RWPE2 (cell line): ENCODE measurements around the gene AHCYL2.

ENCODE experiments used
- ATAC-seq: fragments of 200-7000 bp; cut with Tn5 transposase; 3 replicates; pipeline ENCODE4 v1.9.1; 2021; ENCODE audit warnings: low read depth
- DNase-seq: peaks from one replicate; pipeline ENCODE4 v3.0.0-alpha.2; 2020; ENCODE audit warnings: low spot score
- H3K27ac ChIP-seq: fragments of 450-650 bp; 2 replicates; pipeline ENCODE4 v1.5.1; 2017; ENCODE audit warnings: mild to moderate bottlenecking; ENCODE audit not compliant: poor library complexity, severe bottlenecking
- H3K27me3 ChIP-seq: fragments of 250-450 bp; sonication (Bioruptor Pico); 2 replicates; pipeline ENCODE4 v1.5.1; 2021; ENCODE audit warnings: mild to moderate bottlenecking, moderate library complexity; ENCODE audit not compliant: insufficient read depth, poor library complexity, severe bottlenecking
- H3K36me3 ChIP-seq: fragments of 250-450 bp; sonication (Bioruptor Pico); 2 replicates; pipeline ENCODE4 v1.5.1; 2020; ENCODE audit warnings: low read depth, mild to moderate bottlenecking, moderate library complexity
- H3K4me1 ChIP-seq: fragments of 250-450 bp; sonication (Bioruptor Pico); 2 replicates; pipeline ENCODE4 v1.5.1; 2021; ENCODE audit warnings: mild to moderate bottlenecking, moderate library complexity; ENCODE audit not compliant: insufficient read depth, poor library complexity, severe bottlenecking
- H3K4me3 ChIP-seq: fragments of 250-450 bp; sonication (Bioruptor Pico); 2 replicates; pipeline ENCODE4 v1.5.1; 2021; ENCODE audit warnings: mild to moderate bottlenecking, moderate library complexity; ENCODE audit not compliant: severe bottlenecking
- H3K9me3 ChIP-seq: fragments of 250-450 bp; sonication (Bioruptor Pico); 2 replicates; pipeline ENCODE4 v1.5.1; 2021; ENCODE audit warnings: mild to moderate bottlenecking, moderate library complexity; ENCODE audit not compliant: severe bottlenecking
- CTCF ChIP-seq: fragments of 450-650 bp; IDR thresholded peaks from one replicate; pipeline ENCODE4 v1.5.1; 2017; ENCODE audit warnings: mild to moderate bottlenecking, moderate library complexity; ENCODE audit not compliant: poor library complexity, severe bottlenecking

AHCYL2 gene

GRCh38 chr7:129422727-129423126, 197.9 kb downstream of the AHCYL2 start:
- Histone ChIP-seq H3K4me1 (no peaks in the 10 kb centered on the region), H3K4me3 (no peak overlapping the region), H3K36me3 (no peaks in the 10 kb centered on the region), H3K27ac (no peak overlapping the region), H3K9me3 (no peaks in the 10 kb centered on the region), H3K27me3 (no peaks in the 10 kb centered on the region)
- TF ChIP-seq CTCF: no peak
- DNase-seq: no peak
- ATAC-seq: no peak

- no peak for TF ChIP-seq CTCF
- ATAC-seq (0 out of 3 replicates have a peak, but pooled peaks have one; percentile 31), DNase-seq (no peak)
- Histone ChIP-seq H3K4me3 (no peak overlapping the region), H3K27ac (no peak overlapping the region), H3K4me1 (no peaks in the 10 kb centered on the region), H3K9me3 (no peaks in the 10 kb centered on the region), H3K27me3 (no peaks in the 10 kb centered on the region), H3K36me3 (no peaks in the 10 kb centered on the region)
These were observed 199.0 kb downstream of the AHCYL2 start for GRCh38 chr7:129423700-129424410.

- ATAC-seq (no peak), DNase-seq (no peak)
- Histone ChIP-seq H3K27ac (no peak overlapping the region), H3K9me3 (no peaks in the 10 kb centered on the region), H3K4me1 (no peaks in the 10 kb centered on the region), H3K4me3 (no peak overlapping the region), H3K27me3 (no peaks in the 10 kb centered on the region), H3K36me3 (no peaks in the 10 kb centered on the region)
- no peak for TF ChIP-seq CTCF
These were observed 201.7 kb downstream of the AHCYL2 start for GRCh38 chr7:129426482-129426881.

- DNase-seq: no peak
- ATAC-seq: no peak
These were observed 202.8 kb downstream of the AHCYL2 start for GRCh38 chr7:129427526-129428045.

More at GRCh38 chr7:129427526-129428045, 202.8 kb downstream of the AHCYL2 start:
- H3K27ac ChIP-seq: no peak overlapping the region
- H3K36me3 ChIP-seq: no peaks in the 10 kb centered on the region
- no peaks in the 10 kb centered on the region for H3K4me1 ChIP-seq
- no peaks in the 10 kb centered on the region for H3K9me3 ChIP-seq
- no peaks in the 10 kb centered on the region for H3K27me3 ChIP-seq
- TF ChIP-seq CTCF: no peak
- H3K4me3 ChIP-seq: no peak overlapping the region
